Activated T-helper 2 cell treated with anti-CD3 and anti-CD28 coated beads, Interferon-gamma antibody, Interleukin-2, Interleukin-4, amounts not matched to agents 10 μg/mL and 5 μg/mL and 100 μg/mL, durations not matched to agents 14 hours and 24 hours and 36 hours (primary cell): ENCODE data around the gene MEIS2. TPM values are rescaled to one million over a fixed set of nuclear protein-coding genes. Genes with fewer than 3 reads are reported as not detected.

Experiments
- DNase-seq: peaks from one replicate; pipeline ENCODE4 v3.0.0; 2021; ENCODE audit warnings: low spot score
- H3K27ac Mint-ChIP-seq: one replicate; pipeline ENCODE4 v1.8.0; 2021; ENCODE audit warnings: mixed read lengths
- H3K27me3 Mint-ChIP-seq: one replicate; pipeline ENCODE4 v1.8.0; 2021; ENCODE audit warnings: low read depth, mixed read lengths
- H3K36me3 Mint-ChIP-seq: one replicate; pipeline ENCODE4 v1.8.0; 2021; ENCODE audit warnings: low read depth, mixed read lengths
- H3K4me1 Mint-ChIP-seq: one replicate; pipeline ENCODE4 v1.8.0; 2021; ENCODE audit warnings: low read depth, mixed read lengths
- H3K4me3 Mint-ChIP-seq: one replicate; pipeline ENCODE4 v1.8.0; 2021; ENCODE audit warnings: low read depth, mild to moderate bottlenecking, moderate library complexity, mixed read lengths
- H3K9me3 Mint-ChIP-seq: one replicate; pipeline ENCODE4 v1.8.0; 2021; ENCODE audit warnings: mixed read lengths
- intact Hi-C: fragments of 100-400 bp; cut with micrococcal nuclease; formaldehyde crosslinking; loops from one replicate; pipeline ENCODE4 v1.15.1; 2023
- total RNA-seq: library from RNA; stranded (reverse); gene quantifications from 2 replicates; pipeline ENCODE4 v1.2.3, GENCODE V29; 2022

MEIS2 gene
- total RNA-seq, 1 donor from 2014 or later: not detected

- H3K27me3 Mint-ChIP-seq: no peaks in the 10 kb centered on the region
- no peak for DNase-seq
- no peaks in the 10 kb centered on the region for H3K36me3 Mint-ChIP-seq
- no peak overlapping the region for H3K4me3 Mint-ChIP-seq
- no peaks in the 10 kb centered on the region for H3K4me1 Mint-ChIP-seq
- no peaks in the 10 kb centered on the region for H3K9me3 Mint-ChIP-seq
- H3K27ac Mint-ChIP-seq: no peak overlapping the region
- intact Hi-C loops: no loop called here
Observed at GRCh38 chr15:37054336-37054735, 46.0 kb downstream of the MEIS2 start.

GRCh38 chr15:37053166-37053565, 47.2 kb downstream of the MEIS2 start:
- no peaks in the 10 kb centered on the region for H3K9me3 Mint-ChIP-seq
- H3K27ac Mint-ChIP-seq: no peak overlapping the region
- no peaks in the 10 kb centered on the region for H3K4me1 Mint-ChIP-seq
- H3K27me3 Mint-ChIP-seq: no peaks in the 10 kb centered on the region
- intact Hi-C loops: no loop called here
- no peak overlapping the region for H3K4me3 Mint-ChIP-seq
- DNase-seq: no peak
- no peaks in the 10 kb centered on the region for H3K36me3 Mint-ChIP-seq

GRCh38 chr15:37050345-37050744, 50.0 kb downstream of the MEIS2 start:
- Mint-ChIP-seq H3K27me3 (no peaks in the 10 kb centered on the region), H3K36me3 (no peaks in the 10 kb centered on the region), H3K4me3 (no peak overlapping the region), H3K27ac (no peak overlapping the region), H3K9me3 (no peaks in the 10 kb centered on the region), H3K4me1 (no peaks in the 10 kb centered on the region)
- DNase-seq: no peak
- intact Hi-C loops: no loop called here

GRCh38 chr15:37046876-37047614, 53.3 kb downstream of the MEIS2 start:
- no peaks in the 10 kb centered on the region for H3K4me1 Mint-ChIP-seq
- no peak overlapping the region for H3K4me3 Mint-ChIP-seq
- no peaks in the 10 kb centered on the region for H3K9me3 Mint-ChIP-seq
- H3K27ac Mint-ChIP-seq: no peak overlapping the region
- no peaks in the 10 kb centered on the region for H3K36me3 Mint-ChIP-seq
- no peaks in the 10 kb centered on the region for H3K27me3 Mint-ChIP-seq
- DNase-seq: no peak
- intact Hi-C loops: no loop called here

- DNase-seq: no peak
- H3K27me3 Mint-ChIP-seq: no peaks in the 10 kb centered on the region
- intact Hi-C loops: no loop called here
- H3K9me3 Mint-ChIP-seq: no peaks in the 10 kb centered on the region
- H3K36me3 Mint-ChIP-seq: no peaks in the 10 kb centered on the region
- H3K4me1 Mint-ChIP-seq: no peaks in the 10 kb centered on the region
- no peak overlapping the region for H3K4me3 Mint-ChIP-seq
- no peak overlapping the region for H3K27ac Mint-ChIP-seq
Observed at GRCh38 chr15:37045859-37046740, 54.2 kb downstream of the MEIS2 start.

- Mint-ChIP-seq H3K4me3 (no peak overlapping the region), H3K9me3 (no peaks in the 10 kb centered on the region), H3K27me3 (no peaks in the 10 kb centered on the region), H3K4me1 (no peaks in the 10 kb centered on the region), H3K27ac (no peak overlapping the region), H3K36me3 (no peaks in the 10 kb centered on the region)
- intact Hi-C loops: no loop called here
- DNase-seq: no peak
Observed at GRCh38 chr15:37044915-37045648, 55.3 kb downstream of the MEIS2 start.

GRCh38 chr15:37041836-37042235, 58.5 kb downstream of the MEIS2 start:
- Mint-ChIP-seq H3K27me3 (no peaks in the 10 kb centered on the region), H3K27ac (no peak overlapping the region), H3K4me3 (no peak overlapping the region), H3K36me3 (no peaks in the 10 kb centered on the region), H3K4me1 (no peaks in the 10 kb centered on the region), H3K9me3 (no peaks in the 10 kb centered on the region)
- DNase-seq: no peak
- intact Hi-C loops: no loop called here

GRCh38 chr15:37041042-37041441, 59.3 kb downstream of the MEIS2 start:
- H3K36me3 Mint-ChIP-seq: no peaks in the 10 kb centered on the region
- no peaks in the 10 kb centered on the region for H3K27me3 Mint-ChIP-seq
- H3K4me1 Mint-ChIP-seq: no peaks in the 10 kb centered on the region
- H3K4me3 Mint-ChIP-seq: no peak overlapping the region
- no peak overlapping the region for H3K27ac Mint-ChIP-seq
- DNase-seq: no peak
- no peaks in the 10 kb centered on the region for H3K9me3 Mint-ChIP-seq
- intact Hi-C loops: no loop called here

GRCh38 chr15:37040072-37040742, 60.1 kb downstream of the MEIS2 start:
- Mint-ChIP-seq H3K36me3 (no peaks in the 10 kb centered on the region), H3K4me1 (no peaks in the 10 kb centered on the region), H3K4me3 (no peak overlapping the region), H3K27ac (no peak overlapping the region), H3K9me3 (no peaks in the 10 kb centered on the region), H3K27me3 (no peaks in the 10 kb centered on the region)
- intact Hi-C loops: no loop called here
- DNase-seq: no peak

GRCh38 chr15:37038716-37039106, 61.6 kb downstream of the MEIS2 start:
- H3K4me3 Mint-ChIP-seq: no peak overlapping the region
- no peak overlapping the region for H3K27ac Mint-ChIP-seq
- H3K36me3 Mint-ChIP-seq: no peaks in the 10 kb centered on the region
- DNase-seq: no peak
- intact Hi-C loops: no loop called here
- no peaks in the 10 kb centered on the region for H3K4me1 Mint-ChIP-seq
- H3K27me3 Mint-ChIP-seq: no peaks in the 10 kb centered on the region
- H3K9me3 Mint-ChIP-seq: no peaks in the 10 kb centered on the region

GRCh38 chr15:37037850-37038715, 62.3 kb downstream of the MEIS2 start:
- Mint-ChIP-seq H3K27ac (no peak overlapping the region), H3K9me3 (no peaks in the 10 kb centered on the region), H3K36me3 (no peaks in the 10 kb centered on the region), H3K4me3 (no peak overlapping the region), H3K4me1 (no peaks in the 10 kb centered on the region), H3K27me3 (no peaks in the 10 kb centered on the region)
- no peak for DNase-seq
- intact Hi-C loops: no loop called here
